ENCODE data around the gene GLRX3. TPM values are rescaled to one million over a fixed set of nuclear protein-coding genes. Genes with fewer than 3 reads are reported as not detected.

Gene GLRX3
- 35.6 TPM for total RNA-seq

GRCh38 chr10:130136226-130137089 is at the start of gene GLRX3:
GLRX3 (plus strand) TSS chr10:130136391; CDS start chr10:130136421, 30 bp downstream.

GRCh38 chr10:130110246-130111112 is 25.7 kb upstream of the GLRX3 start, which contains the start of gene C10orf143:
C10orf143 (minus strand) TSS chr10:130110830; CDS start chr10:130110772, 58 bp downstream.

Other genes starting within 250 kb of the GLRX3 start
- 12.2 TPM for gene EBF3, start 172.1 kb upstream of the GLRX3 start, total RNA-seq
- gene C10orf143, start 25.6 kb upstream of the GLRX3 start, total RNA-seq = 2.1 TPM